HL-60/S4 treated with retinoic acid at 250 ng/mL for 4 days and 3 days (cell line): ENCODE data around the gene DCTN4.
"Not testable (repeated sequence)": the region's sequence is repeated elsewhere in the genome, so short reads cannot be mapped to it uniquely, and the experiment has no call there.

Experiments
- in situ Hi-C: fragments of 300-500 bp; cut with MboI; formaldehyde crosslinking; loops from 2 replicates; pipeline ENCODE4 v1.7.0; 2022; ENCODE audit warnings: low sequenced_read_pairs

DCTN4 gene

DNA sequence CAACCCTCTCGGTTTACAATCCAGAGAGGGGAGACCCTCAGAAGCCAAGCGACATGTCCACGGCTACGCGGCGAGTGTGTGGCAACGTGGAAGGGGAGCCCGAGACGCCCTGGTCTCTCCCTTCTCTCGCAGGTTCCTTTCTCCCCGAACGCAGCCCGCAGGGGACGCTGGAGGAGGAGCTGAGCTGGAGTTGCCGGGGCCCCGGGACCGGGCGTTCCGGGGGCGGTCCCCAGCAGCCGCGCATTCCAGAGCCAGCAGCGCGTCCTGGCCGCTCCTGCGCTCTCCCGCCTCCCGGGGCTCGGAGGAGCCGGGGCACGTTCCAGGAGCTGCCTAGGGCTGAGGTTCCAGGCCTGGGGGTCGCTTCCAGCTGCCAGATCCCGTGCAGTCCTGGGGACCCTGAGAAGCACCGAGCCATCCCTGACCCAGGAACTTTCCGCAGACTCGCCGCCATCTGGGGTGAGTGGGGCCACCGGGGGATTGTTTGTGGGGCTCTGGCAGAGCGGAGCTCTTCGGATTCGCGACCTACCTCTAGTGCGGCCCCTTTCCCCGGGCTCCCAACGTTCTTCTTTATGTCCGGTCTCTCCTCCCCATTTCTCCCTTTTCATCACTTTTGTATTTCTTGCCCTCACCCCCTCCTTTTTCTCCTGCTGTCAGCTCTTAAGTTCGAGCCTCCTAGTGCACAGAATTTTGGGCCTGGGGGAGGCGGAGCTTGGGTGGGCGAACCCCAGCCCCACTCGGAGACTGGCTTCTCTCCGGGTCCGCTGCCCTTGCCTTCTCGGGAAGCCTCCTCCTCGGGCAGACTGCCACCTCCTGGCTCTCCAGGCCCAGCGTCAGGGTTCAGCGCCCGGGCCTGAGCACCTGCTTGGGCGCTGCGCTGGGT, 19.9 kb upstream of the DCTN4 start, which contains the start of gene SMIM3:
SMIM3 (plus strand) TSS at position 241 of the 880 bp plus-strand sequence. CDS start 16,684 bp downstream, outside the sequence.
- in situ Hi-C loops: no loop called here

DNA sequence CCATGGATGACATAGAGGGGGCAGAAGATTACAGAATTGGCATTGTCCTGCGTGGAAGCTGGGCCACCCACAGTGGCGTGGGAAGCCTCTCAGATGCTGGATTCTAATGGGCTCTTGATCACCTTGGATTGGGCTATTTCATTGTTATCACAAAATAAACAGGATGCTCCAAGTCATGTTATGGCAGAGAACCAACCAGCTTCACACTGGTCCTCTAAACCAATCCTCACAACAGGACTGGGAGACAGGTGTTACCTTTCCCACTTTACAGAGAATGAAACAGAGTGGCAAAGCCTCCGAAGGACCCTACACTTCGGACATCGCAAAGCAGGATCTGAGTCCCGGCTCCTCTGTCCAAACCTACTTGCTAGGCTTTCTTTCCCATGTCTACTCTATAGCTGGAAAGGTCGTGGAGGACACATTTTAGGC, 19.3 kb upstream of the DCTN4 start:
- in situ Hi-C loops: no loop called here

DNA sequence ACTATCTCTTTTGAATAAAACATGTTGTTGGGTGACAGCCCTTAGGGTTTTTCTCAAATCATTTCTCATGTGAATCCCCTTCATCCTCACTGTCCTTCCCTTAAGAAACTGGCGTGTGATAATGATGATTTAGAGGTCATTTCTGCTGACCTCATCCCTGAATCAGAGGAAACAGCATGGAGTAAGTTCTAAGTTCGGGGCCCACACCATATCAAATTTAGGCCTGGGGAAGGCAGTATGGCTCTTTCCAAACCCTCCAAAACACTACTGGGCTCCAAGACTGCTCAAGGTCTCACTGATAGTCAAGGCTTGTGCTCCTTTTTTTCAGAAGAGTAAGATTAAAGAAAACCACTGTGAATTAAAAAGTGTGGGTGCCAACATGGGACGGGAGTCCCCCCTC, 18.9 kb upstream of the DCTN4 start:
- in situ Hi-C loops: no loop called here

DNA sequence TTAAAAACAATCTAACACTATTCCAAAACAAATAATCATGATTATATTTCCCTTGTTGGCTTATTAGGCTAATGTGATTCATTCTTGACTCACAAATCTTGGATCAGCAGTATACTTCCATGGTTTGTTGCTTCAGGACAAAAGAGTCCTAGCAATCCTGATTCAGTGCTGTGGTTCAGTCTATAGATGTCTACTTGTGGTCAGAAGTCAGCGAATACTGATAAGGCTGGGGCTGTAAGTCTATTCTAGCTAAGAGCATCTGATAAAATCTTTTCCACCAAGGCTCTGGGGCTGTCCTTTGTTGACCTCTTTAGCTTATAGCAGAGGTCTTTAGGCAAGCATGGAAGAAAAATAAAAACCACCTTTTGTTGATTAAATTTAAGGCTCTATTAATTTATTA, 15.3 kb upstream of the DCTN4 start:
- in situ Hi-C loops: no loop called here

DNA sequence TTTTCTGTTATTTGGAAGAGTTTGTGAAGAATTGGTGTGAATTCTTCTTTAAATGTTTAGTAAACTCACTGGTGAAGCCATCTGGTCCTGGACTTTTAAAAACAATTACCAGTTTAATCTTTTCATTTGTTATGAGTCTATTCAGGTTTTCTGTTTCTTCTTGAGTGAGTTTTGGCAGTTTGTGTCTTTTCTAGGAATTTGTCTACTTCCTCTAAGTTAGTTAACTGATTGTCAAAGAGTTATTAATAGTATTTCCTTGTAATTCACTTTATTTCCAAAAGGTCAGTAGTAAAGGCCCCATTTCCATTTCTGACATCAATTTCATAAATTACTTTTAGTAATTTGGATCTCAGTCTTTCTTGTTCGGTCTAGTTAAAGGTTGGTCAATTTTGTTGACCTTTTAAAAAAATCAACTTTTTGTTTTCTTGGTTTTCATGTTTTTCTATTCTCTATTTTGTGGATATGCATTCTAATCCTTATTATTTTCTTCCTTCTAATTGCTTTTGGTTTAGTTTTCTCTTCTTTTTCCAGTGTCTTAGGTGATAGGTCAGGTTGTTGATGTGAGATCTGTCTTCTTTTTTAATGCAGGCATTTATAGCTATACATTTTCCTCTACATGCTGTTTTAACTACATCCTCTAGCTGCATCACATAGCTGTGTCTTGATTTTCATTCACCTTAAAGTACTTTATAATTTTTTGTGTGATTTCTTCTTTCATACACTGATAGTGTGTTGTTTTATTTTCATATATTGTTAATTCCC, 12.4 kb upstream of the DCTN4 start:
- in situ Hi-C loops: no loop called here

DNA sequence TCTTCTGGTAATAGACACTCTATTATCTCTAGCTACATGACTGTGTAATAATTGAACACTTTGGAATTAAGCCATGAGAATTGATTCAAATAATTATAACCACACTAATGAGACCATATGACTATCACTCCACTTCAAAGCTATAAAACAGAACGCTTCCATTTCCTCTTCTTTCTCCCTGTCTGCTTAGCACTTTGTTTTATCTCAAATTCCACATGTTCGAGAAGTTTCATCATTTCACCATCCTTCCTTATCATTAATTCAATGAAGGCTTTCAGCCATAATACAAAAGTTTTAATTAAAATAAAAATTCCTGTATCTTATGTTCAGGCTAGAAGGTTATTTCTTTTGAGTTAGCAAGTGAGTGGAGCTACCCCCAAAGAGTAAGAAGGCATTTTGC, 7.4 kb upstream of the DCTN4 start:
- in situ Hi-C loops: no loop called here

DNA sequence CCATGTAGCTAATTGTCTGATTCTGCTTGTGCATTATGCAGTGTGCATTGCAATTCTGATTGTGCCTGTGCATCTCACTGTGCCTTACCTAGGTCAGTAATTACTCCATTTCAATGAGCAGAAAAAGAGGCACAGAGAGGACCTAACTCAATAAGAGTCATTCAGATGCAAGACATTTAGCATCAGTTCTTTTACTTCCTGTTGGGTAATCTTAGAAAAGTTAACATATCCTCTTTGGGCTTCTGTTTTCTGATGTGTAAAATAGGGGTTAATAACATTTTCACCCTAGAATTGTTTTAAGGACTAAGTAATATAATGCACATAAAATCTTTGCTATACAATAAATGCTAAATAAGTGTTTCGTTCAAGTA, 7.0 kb upstream of the DCTN4 start:
- in situ Hi-C loops: no loop called here

DNA sequence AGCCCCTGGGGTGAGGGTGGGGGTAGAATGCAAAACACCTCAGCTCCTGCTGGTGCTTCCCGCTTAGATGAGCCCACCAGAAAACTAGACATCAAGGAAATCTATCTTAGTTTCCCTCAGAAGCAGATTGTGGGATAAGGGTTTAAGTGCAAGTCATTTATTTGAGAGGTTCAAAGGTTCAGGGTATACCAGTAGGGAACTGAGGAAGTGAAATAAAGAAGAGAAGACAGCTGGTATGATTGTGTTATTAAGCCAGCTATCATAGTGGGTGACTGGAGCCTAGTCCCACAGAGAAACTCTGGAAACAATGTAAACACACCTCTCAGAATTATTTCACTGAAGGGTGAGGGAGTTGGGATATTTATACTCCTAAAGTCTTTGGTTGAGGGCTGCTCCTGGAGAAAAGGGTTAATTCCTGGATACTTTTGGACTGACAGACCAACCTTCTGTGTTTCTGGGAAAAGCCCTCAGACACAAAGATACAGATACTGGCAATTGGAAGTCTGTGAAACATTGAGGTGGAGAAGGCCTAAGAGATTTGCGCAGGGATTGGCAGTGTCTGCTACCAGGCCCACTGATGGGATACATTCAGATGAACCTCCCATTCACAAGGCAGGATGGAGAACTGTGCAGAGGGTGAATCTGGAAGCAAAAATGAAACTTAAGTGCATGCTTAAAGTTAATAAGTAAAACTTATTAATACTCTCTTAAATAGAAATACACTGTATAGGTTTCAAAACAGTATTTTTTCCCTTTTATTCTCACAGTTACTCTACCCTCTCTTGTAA, 6.4 kb upstream of the DCTN4 start:
- in situ Hi-C loops: no loop called here

DNA sequence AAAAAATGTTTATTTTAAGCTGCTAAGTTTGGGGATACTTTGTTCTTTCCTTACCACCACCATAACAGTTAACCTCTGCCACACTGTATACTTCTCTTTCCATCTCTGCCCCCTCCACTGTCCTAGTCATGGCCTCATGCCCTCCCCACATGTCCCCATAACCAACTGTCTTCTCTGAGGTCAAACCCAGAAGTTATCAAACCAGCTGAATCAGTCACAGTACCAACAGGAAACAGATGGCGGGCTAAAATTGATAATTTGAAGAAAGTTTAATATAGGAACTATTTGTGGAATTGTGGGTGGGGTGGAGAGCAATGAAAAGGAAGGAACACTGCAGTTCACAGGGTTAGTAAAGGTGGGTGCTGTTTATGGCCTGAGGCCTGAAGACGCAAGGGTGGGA, 5.7 kb upstream of the DCTN4 start:
- in situ Hi-C loops: no loop called here

DNA sequence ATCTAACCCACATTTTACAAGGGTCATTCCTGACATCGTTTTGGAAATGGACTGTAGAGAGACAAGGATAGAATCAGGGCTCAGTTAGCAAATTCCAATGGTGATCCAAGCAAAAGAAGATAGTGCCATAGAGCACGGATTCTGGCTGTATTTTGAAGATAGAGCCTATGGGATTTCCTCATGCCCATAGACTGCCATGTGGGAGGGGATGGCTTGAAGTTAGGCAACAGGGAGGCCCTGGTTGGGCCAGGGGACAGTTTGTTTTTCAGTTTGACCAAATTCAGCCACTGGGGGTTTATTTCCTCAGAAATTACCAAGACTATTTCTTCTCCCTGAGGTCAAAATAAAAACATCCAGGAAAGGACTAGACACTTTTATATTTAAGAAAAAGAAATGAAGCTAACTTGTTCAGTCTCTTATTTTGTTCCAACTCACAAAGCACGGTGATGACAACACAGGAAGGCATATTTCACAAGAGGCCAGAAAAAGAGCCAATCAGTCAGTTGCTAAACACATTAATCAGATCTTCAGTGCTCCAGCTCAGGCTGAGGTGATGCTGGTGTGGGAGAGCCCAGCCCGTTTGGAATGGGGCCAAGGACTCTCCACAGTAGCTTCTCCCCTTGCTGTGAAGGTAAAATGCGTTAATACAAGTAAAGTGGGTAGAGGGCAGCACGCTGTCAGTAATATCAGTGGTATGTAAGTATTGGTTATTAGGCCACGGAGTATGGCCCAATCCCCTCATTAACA, 4.4 kb upstream of the DCTN4 start:
- in situ Hi-C loops: no loop called here

DNA sequence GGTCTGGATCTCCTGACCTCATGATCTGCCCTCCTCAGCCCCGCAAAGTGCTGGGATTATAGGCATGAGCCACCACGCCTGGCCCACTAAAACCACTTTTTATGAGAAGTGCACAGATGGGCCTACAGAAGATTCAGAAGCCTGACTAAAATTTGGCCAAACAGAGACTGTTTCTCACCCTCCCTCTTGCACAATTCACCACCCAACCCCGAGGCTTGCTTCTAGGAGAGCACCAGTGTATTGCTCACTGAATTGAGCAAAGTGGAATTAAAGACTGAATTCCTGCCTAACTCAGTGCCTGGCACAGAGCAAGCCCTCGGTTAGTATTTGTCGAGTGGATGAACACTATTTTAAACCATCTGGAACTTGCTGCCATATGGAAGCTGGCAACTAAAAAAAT, 3.4 kb upstream of the DCTN4 start:
- in situ Hi-C loops: no loop called here

DNA sequence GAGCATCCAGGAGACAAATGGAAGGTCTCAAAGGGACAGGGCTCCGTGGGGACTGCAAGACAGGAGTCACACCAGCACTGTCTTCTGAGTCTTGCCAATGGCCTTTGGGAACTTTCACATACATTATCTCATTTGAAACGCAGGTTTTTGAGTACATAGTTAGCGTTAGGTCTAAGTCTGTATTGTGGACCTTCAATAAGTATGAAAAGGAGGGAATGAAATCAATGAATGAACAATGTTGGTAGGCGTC, 442 bp upstream of the DCTN4 start:
- in situ Hi-C loops: no loop called here

DNA sequence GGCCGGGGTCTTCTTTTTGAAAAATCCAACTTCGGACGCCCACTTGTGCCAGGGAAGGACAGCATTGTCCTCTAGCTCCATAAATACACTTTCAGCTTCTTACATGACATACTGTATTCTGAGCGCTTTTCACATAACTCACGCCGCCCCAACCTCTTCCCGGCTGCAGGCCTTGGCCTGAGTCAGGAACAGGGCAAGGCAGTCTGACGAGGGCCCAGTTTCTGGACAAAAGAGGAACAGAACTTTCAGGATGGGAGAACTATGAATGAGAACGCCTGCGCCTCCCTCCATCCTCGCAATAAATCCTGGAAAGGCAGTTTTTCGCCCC, 650 bp downstream of the DCTN4 start:
- in situ Hi-C loops: no loop called here

DNA sequence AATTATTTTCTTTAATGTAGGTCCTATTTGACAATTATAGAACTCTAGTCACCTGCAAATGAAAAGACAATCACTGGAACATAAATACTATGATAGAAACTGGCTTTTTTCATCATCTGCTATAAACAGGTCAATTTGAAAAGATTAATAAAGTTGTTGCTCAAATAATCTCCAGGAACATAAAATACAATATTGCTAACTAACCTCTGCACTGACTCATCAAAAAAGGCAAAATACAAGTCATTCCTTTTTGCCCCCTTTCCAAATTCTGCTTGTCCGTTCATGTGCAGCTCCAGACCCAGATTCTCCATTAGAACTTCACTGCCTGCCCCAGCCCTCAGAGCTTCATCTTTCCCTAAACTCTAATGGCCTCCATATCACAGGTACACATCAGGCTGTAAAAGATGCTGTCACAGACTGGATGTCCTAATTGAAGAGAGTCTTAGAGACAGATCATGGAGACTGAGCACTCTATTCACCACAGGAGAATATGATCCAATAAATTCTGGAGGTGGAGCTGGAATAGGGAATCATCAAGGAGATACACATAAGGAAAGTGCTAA, 1.6 kb downstream of the DCTN4 start:
- in situ Hi-C loops: no loop called here

DNA sequence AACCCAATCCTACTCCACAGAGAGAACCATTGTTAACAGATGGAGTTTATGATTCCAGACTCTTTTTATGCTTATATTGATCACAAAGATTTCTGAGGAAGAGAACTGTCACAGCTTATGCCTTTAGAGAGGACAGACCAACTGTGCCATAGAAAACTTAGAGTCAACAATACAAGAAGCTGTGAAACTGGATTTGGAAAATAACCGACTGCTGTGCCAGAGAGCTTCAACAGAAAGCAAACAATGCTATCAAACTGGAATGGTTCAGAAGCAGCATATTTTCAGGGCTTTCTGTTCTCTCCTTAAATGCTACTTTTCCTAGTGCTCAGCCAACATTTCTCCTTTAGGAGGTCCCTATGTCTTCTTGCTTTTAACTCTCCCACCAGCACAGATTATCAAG, 5.0 kb downstream of the DCTN4 start:
- in situ Hi-C loops: no loop called here

DNA sequence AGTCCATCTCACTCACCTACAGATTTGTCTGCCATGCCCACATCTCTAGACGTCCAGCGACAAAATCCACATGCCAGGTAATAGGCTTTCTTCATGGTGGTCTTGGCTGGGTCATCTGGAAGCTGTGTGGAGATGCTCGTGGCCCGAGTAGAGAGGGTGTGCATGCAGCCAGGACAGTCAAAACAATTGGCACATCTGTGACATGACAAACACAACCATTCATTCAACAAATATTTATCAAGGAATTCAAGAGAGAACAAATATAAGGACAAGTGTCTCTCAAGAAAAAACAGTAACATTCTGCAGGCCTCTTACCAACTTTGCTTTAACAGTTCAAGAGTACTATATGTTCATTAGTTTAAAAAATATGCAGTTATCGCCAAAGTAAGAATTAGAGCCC, 5.4 kb downstream of the DCTN4 start:
- in situ Hi-C loops: no loop called here

DNA sequence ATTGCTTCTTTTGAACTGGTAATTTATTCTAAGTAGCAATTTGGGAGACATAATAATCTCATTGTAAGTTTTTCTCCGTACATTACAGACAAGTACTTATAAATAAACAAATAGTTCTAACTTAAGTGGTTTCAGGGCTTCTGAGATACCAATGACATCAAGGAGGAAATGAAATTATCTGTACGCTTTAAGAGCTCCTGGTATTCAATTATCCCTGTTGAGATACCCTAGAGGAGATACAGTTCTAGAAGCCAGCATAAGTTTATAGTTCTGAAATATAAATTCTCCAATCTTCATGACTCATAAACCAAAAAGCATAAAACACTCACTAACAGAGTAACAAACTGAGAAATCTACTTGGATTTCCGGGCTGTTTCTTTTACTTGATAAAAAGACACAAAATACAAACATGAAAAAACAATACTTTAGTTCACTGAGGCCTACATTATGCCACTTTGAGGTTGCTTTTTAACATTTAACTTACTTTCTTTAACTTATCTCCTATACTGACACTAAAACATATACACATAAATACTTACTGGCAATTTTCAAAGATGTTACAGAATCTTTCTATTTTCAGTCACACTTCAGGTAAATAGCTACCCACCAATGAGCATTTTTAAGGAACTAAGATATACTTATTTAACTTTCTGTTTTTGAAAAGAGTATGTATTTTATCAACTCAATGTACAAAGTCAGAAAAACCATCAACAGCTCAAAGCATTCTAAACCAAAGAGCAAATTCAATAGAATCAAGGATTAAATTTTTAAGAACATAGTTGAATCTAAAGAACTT, 7.5 kb downstream of the DCTN4 start:
- in situ Hi-C loops: no loop called here

DNA sequence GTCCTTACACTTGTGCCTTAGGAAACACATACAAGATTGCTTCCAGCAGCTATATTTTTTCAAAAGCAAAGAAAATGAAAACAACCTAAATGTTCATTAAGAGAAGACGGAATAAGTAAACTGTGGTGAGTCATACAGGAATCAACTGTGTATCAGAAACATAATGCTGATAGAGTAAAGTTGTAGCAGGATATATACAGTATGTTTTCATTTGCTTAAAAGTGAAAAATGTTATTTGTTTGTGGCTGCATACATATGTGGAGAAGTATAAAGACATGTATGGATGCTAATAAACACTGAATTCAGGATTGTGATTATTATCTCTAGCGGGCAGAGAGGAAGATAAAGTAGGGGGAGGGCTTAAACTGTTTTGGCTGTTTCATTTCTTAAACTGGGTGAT, 8.3 kb downstream of the DCTN4 start:
- in situ Hi-C loops: no loop called here

DNA sequence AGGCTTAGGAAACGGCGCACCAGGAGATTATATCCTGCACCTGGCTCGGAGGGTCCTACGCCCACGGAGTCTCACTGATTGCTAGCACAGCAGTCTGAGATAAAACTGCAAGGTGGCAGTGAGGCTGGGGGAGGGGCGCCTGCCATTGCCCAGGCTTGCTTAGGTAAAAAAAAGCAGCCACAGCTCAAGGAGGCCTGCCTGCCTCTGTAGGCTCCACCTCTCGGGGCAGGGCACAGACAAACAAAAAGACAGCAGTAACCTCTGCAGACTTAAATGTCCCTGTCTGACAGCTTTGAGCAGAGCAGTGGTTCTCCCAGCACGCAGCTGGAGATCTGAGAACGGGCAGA, 15.7 kb downstream of the DCTN4 start:
- in situ Hi-C loops: not testable (repeated sequence)

DNA sequence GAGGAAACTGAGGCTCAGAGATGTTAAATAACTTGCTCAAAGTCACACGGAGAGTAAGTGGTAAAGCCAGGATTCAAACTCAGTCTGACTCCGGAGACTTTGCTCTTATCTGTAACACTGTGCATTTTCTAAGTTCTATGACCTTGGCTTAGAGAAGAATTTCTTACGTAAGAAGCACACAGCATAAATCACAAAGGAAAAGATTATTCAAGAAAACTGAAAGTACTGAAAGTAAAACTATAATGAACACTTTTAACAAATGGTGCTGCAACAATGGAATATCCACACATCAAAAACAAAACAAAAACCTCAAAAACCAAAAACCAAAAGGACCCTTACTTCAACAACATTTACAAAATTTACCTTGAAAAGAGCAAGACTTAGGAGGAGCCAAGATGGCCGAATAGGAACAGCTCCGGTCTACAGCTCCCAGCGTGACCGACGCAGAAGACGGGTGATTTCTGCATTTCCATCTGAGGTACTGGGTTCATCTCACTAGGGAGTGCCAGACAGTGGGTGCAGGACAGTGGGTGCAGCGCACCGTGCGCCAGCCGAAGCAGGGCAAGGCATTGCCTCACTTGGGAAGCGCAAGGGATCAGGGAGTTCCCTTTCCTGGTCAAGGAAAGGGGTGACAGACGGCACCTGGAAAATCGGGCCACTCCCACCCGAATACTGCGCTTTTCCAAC, 16.2 kb downstream of the DCTN4 start:
- in situ Hi-C loops: not testable (repeated sequence)
